Neuronal stem cell (in vitro differentiated cells): ENCODE results near the gene STARD4.

Source experiments
- DNase-seq: peaks from one replicate; pipeline ENCODE4 v3.0.0-alpha.2; 2013; ENCODE audit warnings: low spot score
- H2AFZ ChIP-seq: one replicate; pipeline ENCODE4 v1.6.1; 2013; ENCODE audit warnings: mild to moderate bottlenecking, low read length, inconsistent platforms
- H2AK5ac ChIP-seq: 2 replicates; pipeline ENCODE4 v1.6.1; 2013; ENCODE audit warnings: low read depth, mild to moderate bottlenecking, inconsistent platforms, low read length, moderate library complexity, mixed read lengths
- H2BK120ac ChIP-seq: 2 replicates; pipeline ENCODE4 v1.6.1; 2013; ENCODE audit warnings: low read depth, mild to moderate bottlenecking, inconsistent platforms, low read length, moderate library complexity, mixed read lengths
- H2BK12ac ChIP-seq: one replicate; pipeline ENCODE4 v1.6.1; 2013; ENCODE audit warnings: low read length, inconsistent platforms
- H2BK15ac ChIP-seq: 2 replicates; pipeline ENCODE4 v1.6.1; 2013; ENCODE audit warnings: mild to moderate bottlenecking, low read length, inconsistent platforms, mixed read lengths
- H2BK5ac ChIP-seq: one replicate; pipeline ENCODE4 v1.6.1; 2013; ENCODE audit warnings: inconsistent platforms, mild to moderate bottlenecking, low read length, moderate library complexity
- H3K14ac ChIP-seq: one replicate; pipeline ENCODE4 v1.6.1; 2013; ENCODE audit warnings: low read length, inconsistent platforms
- H3K18ac ChIP-seq: 2 replicates; pipeline ENCODE4 v1.6.1; 2013; ENCODE audit warnings: low read length, inconsistent platforms
- H3K23ac ChIP-seq: 2 replicates; pipeline ENCODE4 v1.6.1; 2013; ENCODE audit warnings: low read depth, mild to moderate bottlenecking, mixed read lengths, low read length, inconsistent platforms; ENCODE audit not compliant: poor library complexity
- H3K27ac ChIP-seq: replicated peaks from 3 replicates; pipeline ENCODE4 v1.5.1; 2013; ENCODE audit warnings: low read length, inconsistent platforms
- H3K27me3 ChIP-seq, 3 experiments: 2 replicates each; pipeline ENCODE4 v1.6.1; 2013; ENCODE audit warnings: low read length in 3 of 3, mild to moderate bottlenecking in 2 of 3, inconsistent platforms in 1 of 3, low read depth in 1 of 3, mixed read lengths in 1 of 3, moderate library complexity in 1 of 3; ENCODE audit not compliant: control insufficient read depth in 3 of 3, insufficient read depth in 3 of 3
- H3K36me3 ChIP-seq, 2 donors: replicated peaks in 1 of 2; 2 replicates each; pipeline ENCODE4 v1.6.1; 2013; ENCODE audit warnings: low read length in 2 of 2; ENCODE audit not compliant: control insufficient read depth in 2 of 2, insufficient read depth in 2 of 2
- H3K4ac ChIP-seq: 2 replicates; pipeline ENCODE4 v1.6.1; 2013; ENCODE audit warnings: inconsistent platforms, mild to moderate bottlenecking, low read length, moderate library complexity
- H3K4me1 ChIP-seq, 2 donors: 1 replicate in 1 of 2; 2 replicates in 1 of 2; pipeline ENCODE4 v1.6.1; 2013; ENCODE audit warnings: low read length in 2 of 2, low read depth in 1 of 2; ENCODE audit not compliant: control insufficient read depth in 2 of 2, insufficient read depth in 1 of 2
- H3K4me2 ChIP-seq: one replicate; pipeline ENCODE4 v1.6.1; 2013; ENCODE audit warnings: mild to moderate bottlenecking, low read length, inconsistent platforms; ENCODE audit not compliant: insufficient read depth, poor library complexity, severe bottlenecking
- H3K4me3 ChIP-seq, 2 donors: 2 replicates each; pipeline ENCODE4 v1.5.1; 2013; ENCODE audit warnings: low read length in 2 of 2, mild to moderate bottlenecking in 2 of 2, inconsistent platforms in 1 of 2, moderate library complexity in 1 of 2
- H3K79me1 ChIP-seq: one replicate; pipeline ENCODE4 v1.6.1; 2013; ENCODE audit warnings: low read depth, mild to moderate bottlenecking, inconsistent platforms, low read length, moderate library complexity
- H3K9ac ChIP-seq: one replicate; pipeline ENCODE4 v1.6.1; 2013; ENCODE audit warnings: mild to moderate bottlenecking, low read depth, low read length, inconsistent platforms; ENCODE audit not compliant: poor library complexity
- H3K9me3 ChIP-seq, 2 donors: replicated peaks in 1 of 2; 2 replicates each; pipeline versions ENCODE3 to v1.6.1; 2013; ENCODE audit warnings: low read length in 2 of 2, mild to moderate bottlenecking in 2 of 2, inconsistent platforms in 1 of 2, low read depth in 1 of 2, mixed read lengths in 1 of 2, moderate library complexity in 1 of 2; ENCODE audit not compliant: control insufficient read depth in 2 of 2, insufficient read depth in 1 of 2
- H4K8ac ChIP-seq: one replicate; pipeline ENCODE4 v1.6.1; 2013; ENCODE audit warnings: low read depth, mild to moderate bottlenecking, inconsistent platforms, low read length, moderate library complexity
- H4K91ac ChIP-seq: one replicate; pipeline ENCODE4 v1.6.1; 2013; ENCODE audit warnings: low read length, low read depth, mild to moderate bottlenecking, inconsistent platforms; ENCODE audit not compliant: poor library complexity
- WGBS, 2 donors: extraction: QIAGEN DNeasy Blood & Tissue Kit; methylation state at CpG; one replicate each; pipeline ENCODE4 v1.1.7; 2013; ENCODE audit warnings: missing lambda C conversion rate in 2 of 2, mixed read lengths in 1 of 2; ENCODE audit not compliant: insufficient read length in 2 of 2, insufficient replicate concordance in 1 of 2; ENCODE audit errors: extremely low coverage in 2 of 2; 5-methylcytosine and 5-hydroxymethylcytosine counted together

Gene STARD4

DNA sequence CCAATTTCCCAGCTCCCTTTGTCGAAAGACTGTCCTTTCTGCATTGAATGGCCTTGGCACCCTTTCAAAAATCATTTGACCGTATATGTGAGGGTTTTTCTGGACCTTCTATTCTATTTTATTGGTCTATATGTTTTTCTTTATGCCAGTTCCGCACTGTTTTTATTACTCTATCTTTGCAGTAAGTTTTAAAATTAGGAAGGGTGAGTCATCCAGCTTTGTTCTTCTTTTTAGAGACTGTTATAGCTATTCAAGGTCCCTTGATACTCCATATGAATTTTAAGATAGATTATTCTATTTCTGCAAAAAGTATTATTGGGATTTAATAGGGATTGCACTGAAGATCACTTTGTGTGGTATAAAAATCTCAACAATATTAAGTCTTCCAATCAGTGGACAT, 44.2 kb upstream of the STARD4 start:
- H3K36me3 ChIP-seq: no peaks in the 10 kb centered on the region
- no peak overlapping the region for H3K9ac ChIP-seq
- no peak overlapping the region for H4K8ac ChIP-seq
- no peak overlapping the region for H3K4me3 ChIP-seq
- no peaks in the 10 kb centered on the region for H3K27me3 ChIP-seq
- H3K79me1 ChIP-seq: no peaks in the 10 kb centered on the region
- no peak overlapping the region for H2AK5ac ChIP-seq
- no peak for DNase-seq
- H2BK5ac ChIP-seq: no peak overlapping the region
- H3K4me1 ChIP-seq: peaks cover 15 to 16% of the 10 kb centered on the region in 2 donors
- H2BK120ac ChIP-seq: no peak overlapping the region
- H3K9me3 ChIP-seq: peaks cover 2 to 11% of the 10 kb centered on the region in 2 donors
- no peak overlapping the region for H4K91ac ChIP-seq
- no peak overlapping the region for H3K27ac ChIP-seq
- H3K23ac ChIP-seq: no peak overlapping the region
- WGBS, 2 donors: no CpG with 5 or more reads among the region's 3 CpGs
- no peak overlapping the region for H3K14ac ChIP-seq
- no peak overlapping the region for H2AFZ ChIP-seq
- no peak overlapping the region for H2BK15ac ChIP-seq
- H2BK12ac ChIP-seq: no peak overlapping the region
- H3K4me2 ChIP-seq: no peak overlapping the region
- no peak overlapping the region for H3K18ac ChIP-seq
- H3K4ac ChIP-seq: no peak overlapping the region

DNA sequence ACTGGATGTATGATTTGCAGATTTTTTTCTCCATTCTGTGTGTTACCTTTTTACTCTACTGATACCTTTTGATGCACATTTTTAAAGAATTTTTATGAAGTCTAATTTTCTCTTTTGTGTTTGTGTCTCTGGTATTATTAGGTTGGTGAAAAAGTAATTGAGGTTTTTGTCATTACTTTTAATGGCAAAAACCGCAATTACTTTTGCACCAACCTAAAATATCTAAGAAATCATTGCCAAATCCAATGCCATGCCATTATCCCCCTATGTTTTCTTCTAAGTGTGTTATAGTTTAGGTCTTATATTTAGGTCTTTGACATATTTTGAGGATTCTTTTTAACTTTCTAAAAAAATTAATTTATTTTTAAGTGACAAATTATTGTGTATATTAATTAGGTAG, 43.4 kb upstream of the STARD4 start:
- Histone ChIP-seq H3K9ac (no peak overlapping the region), H3K4ac (no peak overlapping the region), H3K23ac (no peak overlapping the region), H3K36me3 (no peaks in the 10 kb centered on the region), H3K27ac (no peak overlapping the region), H2AK5ac (no peak overlapping the region), H3K4me2 (no peak overlapping the region), H3K27me3 (no peaks in the 10 kb centered on the region), H2BK120ac (no peak overlapping the region), H4K8ac (no peak overlapping the region), H3K79me1 (no peaks in the 10 kb centered on the region), H2AFZ (no peak overlapping the region), H3K4me3 (no peak overlapping the region), H4K91ac (no peak overlapping the region), H3K18ac (no peak overlapping the region), H2BK12ac (no peak overlapping the region), H2BK15ac (no peak overlapping the region), H3K4me1 (peaks cover 17 to 21% of the 10 kb centered on the region in 2 donors), H3K9me3 (peaks cover 2 to 11% of the 10 kb centered on the region in 2 donors), H2BK5ac (no peak overlapping the region), H3K14ac (no peak overlapping the region)
- no CpG with 5 or more reads among the region's 1 CpG for WGBS, 2 donors
- no peak for DNase-seq

DNA sequence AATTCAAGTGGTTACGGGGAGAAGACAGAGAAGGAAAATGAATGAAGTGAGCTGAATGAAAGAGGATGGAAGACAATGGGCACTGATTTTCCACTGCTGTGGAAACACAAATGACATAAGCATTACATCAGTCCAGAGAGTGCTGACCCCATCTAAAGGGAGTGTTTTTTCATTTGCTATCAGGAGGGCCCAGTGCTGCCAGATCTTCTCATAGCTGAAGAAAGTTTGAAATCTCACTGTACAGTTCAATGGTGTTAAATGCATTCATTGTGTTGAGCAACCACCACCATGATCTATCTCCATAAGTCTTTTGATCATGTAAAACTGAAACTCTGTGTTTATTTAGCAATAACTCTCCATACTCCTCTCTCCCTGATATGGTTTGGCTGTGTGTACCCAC, 41.5 kb upstream of the STARD4 start:
- H3K23ac ChIP-seq: no peak overlapping the region
- H3K27me3 ChIP-seq: no peaks in the 10 kb centered on the region
- no peak overlapping the region for H2BK5ac ChIP-seq
- no peak for DNase-seq
- no peak overlapping the region for H2BK120ac ChIP-seq
- H2AFZ ChIP-seq: no peak overlapping the region
- H3K4me3 ChIP-seq: no peak overlapping the region
- H3K4me1 ChIP-seq: peaks cover 18 to 22% of the 10 kb centered on the region in 2 donors
- no peak overlapping the region for H4K91ac ChIP-seq
- no peak overlapping the region for H3K18ac ChIP-seq
- no peak overlapping the region for H2BK15ac ChIP-seq
- H3K27ac ChIP-seq: no peak overlapping the region
- no peak overlapping the region for H3K14ac ChIP-seq
- H2AK5ac ChIP-seq: no peak overlapping the region
- no peak overlapping the region for H3K4me2 ChIP-seq
- no peak overlapping the region for H3K4ac ChIP-seq
- H2BK12ac ChIP-seq: no peak overlapping the region
- no peak overlapping the region for H4K8ac ChIP-seq
- WGBS, 2 donors: no CpG with 5 or more reads among the region's 1 CpG
- no peaks in the 10 kb centered on the region for H3K79me1 ChIP-seq
- no peak overlapping the region for H3K9ac ChIP-seq
- peaks cover 2 to 4% of the 10 kb centered on the region in 2 donors for H3K9me3 ChIP-seq
- H3K36me3 ChIP-seq: no peaks in the 10 kb centered on the region

DNA sequence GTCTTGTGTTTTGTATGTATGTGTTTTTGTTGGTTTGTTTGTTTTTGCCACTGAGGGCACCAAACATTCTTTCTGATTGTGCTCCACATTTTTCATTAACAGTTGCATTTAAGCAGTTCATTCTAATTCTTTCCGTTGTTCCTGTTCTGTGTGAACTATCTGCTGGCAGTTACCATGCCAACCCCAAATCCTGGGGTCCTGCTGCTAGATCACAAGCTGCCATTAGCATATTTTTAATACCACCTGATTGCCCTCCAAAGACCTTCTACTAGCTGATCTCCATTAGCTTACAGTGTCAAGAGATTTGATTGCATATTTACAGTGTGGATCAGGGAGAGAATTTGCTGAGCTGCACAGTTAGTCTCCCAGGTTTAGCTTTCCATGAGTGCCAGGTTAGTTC, 40.6 kb upstream of the STARD4 start:
- WGBS, 2 donors: no CpG with 5 or more reads among the region's 1 CpG
- H3K27ac ChIP-seq: no peak overlapping the region
- no peak overlapping the region for H3K4me3 ChIP-seq

More for the DNA sequence above, 40.6 kb upstream of the STARD4 start:
- H2BK120ac ChIP-seq: no peak overlapping the region
- DNase-seq: no peak
- H4K91ac ChIP-seq: no peak overlapping the region
- no peaks in the 10 kb centered on the region for H3K79me1 ChIP-seq
- H3K23ac ChIP-seq: no peak overlapping the region
- H3K9ac ChIP-seq: no peak overlapping the region
- no peak overlapping the region for H3K4ac ChIP-seq
- H3K4me1 ChIP-seq: peaks cover 18 to 22% of the 10 kb centered on the region in 2 donors
- H3K9me3 ChIP-seq: peaks cover 2 to 4% of the 10 kb centered on the region in 2 donors
- no peaks in the 10 kb centered on the region for H3K27me3 ChIP-seq
- H4K8ac ChIP-seq: no peak overlapping the region
- H3K4me2 ChIP-seq: no peak overlapping the region
- H3K14ac ChIP-seq: no peak overlapping the region
- no peak overlapping the region for H2AK5ac ChIP-seq
- no peak overlapping the region for H3K18ac ChIP-seq
- H2BK5ac ChIP-seq: no peak overlapping the region
- no peaks in the 10 kb centered on the region for H3K36me3 ChIP-seq
- H2AFZ ChIP-seq: peak overlapping the region; percentile 75
- no peak overlapping the region for H2BK15ac ChIP-seq
- no peak overlapping the region for H2BK12ac ChIP-seq
